ENCODE measurements around the gene ARSG.

Gene ARSG

GRCh38 chr17:68455901-68456338, 164.6 kb downstream of the ARSG start:
- no peak for TF ChIP-seq CTCF (IDR thresholded peaks at IDR 0.05; ENCODE audit: insufficient read depth, low read depth, low read length, missing control alignments)
- DNase-seq (ENCODE audit: low read depth), result no peak
- H3K4me3 ChIP-seq (ENCODE audit: low read depth, low read length), result peak overlapping the region; percentile 90

- TF ChIP-seq CTCF (IDR thresholded peaks at IDR 0.05; ENCODE audit: insufficient read depth, low read depth, low read length, missing control alignments), result no peak
- peak; percentile 37 for DNase-seq (ENCODE audit: low read depth)
- H3K4me3 ChIP-seq (ENCODE audit: low read depth, low read length), result peak overlapping the region; percentile 90
Measured at GRCh38 chr17:68456339-68457167, 165.3 kb downstream of the ARSG start.

GRCh38 chr17:68457168-68457538, 165.9 kb downstream of the ARSG start, which contains the start of gene WIPI1:
Gene WIPI1, minus strand, starts transcription at chr17:68457496. Its CDS starts 75 bp downstream, at chr17:68457421.
- no peak for DNase-seq (ENCODE audit: low read depth)
- TF ChIP-seq CTCF (IDR thresholded peaks at IDR 0.05; ENCODE audit: insufficient read depth, low read depth, low read length, missing control alignments), result no peak
- H3K4me3 ChIP-seq (ENCODE audit: low read depth, low read length), result peak within 1 kb of the TSS; percentile 90

- DNase-seq (ENCODE audit: low read depth), result peak; percentile 99
- TF ChIP-seq CTCF (IDR thresholded peaks at IDR 0.05; ENCODE audit: insufficient read depth, low read depth, low read length, missing control alignments), result no peak
- peak overlapping the region; percentile 50 for H3K4me3 ChIP-seq (ENCODE audit: low read depth, low read length)
Measured at GRCh38 chr17:68457539-68458259, 166.4 kb downstream of the ARSG start.

GRCh38 chr17:68458260-68459036, 167.2 kb downstream of the ARSG start:
- H3K4me3 ChIP-seq (ENCODE audit: low read depth, low read length), result peak overlapping the region; percentile 50
- TF ChIP-seq CTCF (IDR thresholded peaks at IDR 0.05; ENCODE audit: insufficient read depth, low read depth, low read length, missing control alignments), result no peak
- DNase-seq (ENCODE audit: low read depth), result peak; percentile 85

- TF ChIP-seq CTCF (IDR thresholded peaks at IDR 0.05; ENCODE audit: insufficient read depth, low read depth, low read length, missing control alignments), result no peak
- H3K4me3 ChIP-seq (ENCODE audit: low read depth, low read length), result peak overlapping the region; percentile 50
- DNase-seq (ENCODE audit: low read depth), result peak; percentile 87
Measured at GRCh38 chr17:68459037-68459639, 167.8 kb downstream of the ARSG start.
